Body of pancreas (tissue), 4 donors: Measurements from ENCODE around the gene ANKH. TPM values are rescaled to one million over a fixed set of nuclear protein-coding genes. Genes with fewer than 3 reads are reported as not detected.

Source experiments
- ATAC-seq: fragments of 150-250 bp; one replicate; pipeline ENCODE4 v1.9.1; 2016
- DNase-seq, 4 donors: peaks; one replicate each; pipeline ENCODE4 v3.0.0-alpha.2; 2019
- H3K27ac ChIP-seq, 4 donors: fragments of 200-600 bp; sonication (generic); 1 replicate in 3 of 4; 2 replicates in 1 of 4; pipeline versions ENCODE4 v1.5.1 to v1.6.1; 2016 to 2019; ENCODE audit warnings: mild to moderate bottlenecking in 1 of 4, mixed read lengths in 1 of 4, moderate library complexity in 1 of 4
- H3K27me3 ChIP-seq, 2 donors: fragments of 200-600 bp; sonication (generic); one replicate each; pipeline ENCODE4 v1.6.0; 2016; ENCODE audit warnings: mild to moderate bottlenecking in 1 of 2
- H3K36me3 ChIP-seq, 2 donors: fragments of 200-600 bp; sonication (generic); replicated peaks in 1 of 2; 2 replicates each; pipeline ENCODE4 v1.5.1; 2016; ENCODE audit warnings: low read depth in 2 of 2; ENCODE audit not compliant: insufficient read depth in 1 of 2
- H3K4me1 ChIP-seq: fragments of 200-600 bp; sonication (generic); one replicate; pipeline ENCODE4 v1.6.0; 2016
- H3K4me3 ChIP-seq, 2 donors: fragments of 200-600 bp; sonication (generic); 1 replicate in 1 of 2; 2 replicates in 1 of 2; pipeline ENCODE4 v1.5.1; 2016 to 2019
- H3K9me3 ChIP-seq, 3 donors: fragments of 200-600 bp; sonication (generic); 1 replicate in 2 of 3; 2 replicates in 1 of 3; pipeline ENCODE4 v1.5.1; 2016
- POLR2A ChIP-seq, 3 donors: fragments of 450-650 bp; IDR thresholded peaks; one replicate each; pipeline ENCODE4 v1.6.1; 2016; ENCODE audit warnings: antibody characterized with exemption in 3 of 3, mild to moderate bottlenecking in 2 of 3
- WGBS, 2 donors: methylation state at CpG; one replicate each; pipeline ENCODE4 v1.1.5; 2017; 5-methylcytosine and 5-hydroxymethylcytosine counted together
- intact Hi-C: fragments of 100-400 bp; cut with DNase I; formaldehyde crosslinking; loops from one replicate; pipeline ENCODE4 v1.15.1; 2023
- total RNA-seq, 2 donors: library from RNA; depleted of rRNA; stranded (reverse); fragments of >200 nt; gene quantifications; one replicate each; pipeline ENCODE4 v1.1.0, GENCODE V29; 2016
- TF ChIP-seq, protein P1 (sequence below), 7 experiments: fragments of 450-650 bp in 4 of 7; fragments of 200-600 bp in 3 of 7; sonication (generic) in 3 of 7; IDR thresholded peaks; one replicate each; pipeline ENCODE4 v1.5.1; 2016 to 2019; ENCODE audit warnings: antibody characterized with exemption in 7 of 7

The ANKH gene
- total RNA-seq, 2 donors from 2014 or later = 19.1 to 20.5 TPM

- Histone ChIP-seq H3K27ac (no peak overlapping the region), H3K27me3 (no peaks in the 10 kb centered on the region), H3K36me3 (no peaks in the 10 kb centered on the region), H3K4me3 (no peak overlapping the region), H3K4me1 (peaks cover 59% of the 10 kb centered on the region), H3K9me3 (no peaks in the 10 kb centered on the region)
- intact Hi-C loops = no loop called here
- DNase-seq = no peak
- no peak for TF ChIP-seq POLR2A (IDR thresholded peaks at IDR 0.05)
- TF ChIP-seq, protein P1, sequence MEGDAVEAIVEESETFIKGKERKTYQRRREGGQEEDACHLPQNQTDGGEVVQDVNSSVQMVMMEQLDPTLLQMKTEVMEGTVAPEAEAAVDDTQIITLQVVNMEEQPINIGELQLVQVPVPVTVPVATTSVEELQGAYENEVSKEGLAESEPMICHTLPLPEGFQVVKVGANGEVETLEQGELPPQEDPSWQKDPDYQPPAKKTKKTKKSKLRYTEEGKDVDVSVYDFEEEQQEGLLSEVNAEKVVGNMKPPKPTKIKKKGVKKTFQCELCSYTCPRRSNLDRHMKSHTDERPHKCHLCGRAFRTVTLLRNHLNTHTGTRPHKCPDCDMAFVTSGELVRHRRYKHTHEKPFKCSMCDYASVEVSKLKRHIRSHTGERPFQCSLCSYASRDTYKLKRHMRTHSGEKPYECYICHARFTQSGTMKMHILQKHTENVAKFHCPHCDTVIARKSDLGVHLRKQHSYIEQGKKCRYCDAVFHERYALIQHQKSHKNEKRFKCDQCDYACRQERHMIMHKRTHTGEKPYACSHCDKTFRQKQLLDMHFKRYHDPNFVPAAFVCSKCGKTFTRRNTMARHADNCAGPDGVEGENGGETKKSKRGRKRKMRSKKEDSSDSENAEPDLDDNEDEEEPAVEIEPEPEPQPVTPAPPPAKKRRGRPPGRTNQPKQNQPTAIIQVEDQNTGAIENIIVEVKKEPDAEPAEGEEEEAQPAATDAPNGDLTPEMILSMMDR (IDR thresholded peaks at IDR 0.05) = no peak
- 70 to 100% methylated on average over 1 of the region's 1 CpG for WGBS, 2 donors
- ATAC-seq = no peak
These were observed 203.8 kb downstream of the ANKH start for GRCh38 chr5:14667770-14668169.

- H3K27ac ChIP-seq = no peak overlapping the region
- TF ChIP-seq POLR2A (IDR thresholded peaks at IDR 0.05) = no peak
- TF ChIP-seq, protein P1 (IDR thresholded peaks at IDR 0.05) = no peak
- intact Hi-C loops = no loop called here
- no peak overlapping the region for H3K4me3 ChIP-seq
- no peak for DNase-seq
- H3K27me3 ChIP-seq = no peaks in the 10 kb centered on the region
- H3K9me3 ChIP-seq = no peaks in the 10 kb centered on the region
- H3K4me1 ChIP-seq = peaks cover 54% of the 10 kb centered on the region
- WGBS, 2 donors = 81 to 82% methylated on average over 8 of the region's 8 CpGs
- no peaks in the 10 kb centered on the region for H3K36me3 ChIP-seq
- ATAC-seq = no peak
These were observed 204.3 kb downstream of the ANKH start for GRCh38 chr5:14667290-14667689.

DNA sequence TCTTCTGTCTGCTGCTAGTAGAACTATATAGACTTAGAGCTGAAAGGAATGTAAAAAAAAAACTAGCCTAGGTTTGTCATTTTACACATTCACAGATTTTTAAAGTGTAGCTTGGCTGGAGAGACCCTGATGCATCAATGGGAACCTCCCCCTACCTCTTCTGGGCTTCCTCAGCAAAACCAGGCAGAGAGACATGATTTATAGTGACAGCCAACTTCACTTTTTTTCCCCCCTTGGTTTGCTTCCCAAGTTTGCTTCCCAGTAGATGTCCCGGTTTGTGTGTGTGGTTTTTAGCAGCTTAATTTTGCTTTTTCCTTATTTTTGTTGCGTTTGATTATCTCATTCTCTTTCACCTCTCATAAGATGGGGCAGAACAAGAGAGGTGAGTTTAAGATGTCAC lies 205.2 kb downstream of the ANKH start:
- DNase-seq = no peak
- intact Hi-C loops = no loop called here
- H3K27ac ChIP-seq = no peak overlapping the region
- H3K9me3 ChIP-seq = no peaks in the 10 kb centered on the region
- peaks cover 45% of the 10 kb centered on the region for H3K4me1 ChIP-seq
- no peak overlapping the region for H3K4me3 ChIP-seq
- 38 to 42% methylated on average over 2 of the region's 2 CpGs for WGBS, 2 donors
- no peaks in the 10 kb centered on the region for H3K27me3 ChIP-seq
- ATAC-seq = no peak
- no peak for TF ChIP-seq POLR2A (IDR thresholded peaks at IDR 0.05)
- TF ChIP-seq, protein P1 (IDR thresholded peaks at IDR 0.05) = no peak
- H3K36me3 ChIP-seq = no peaks in the 10 kb centered on the region

DNA sequence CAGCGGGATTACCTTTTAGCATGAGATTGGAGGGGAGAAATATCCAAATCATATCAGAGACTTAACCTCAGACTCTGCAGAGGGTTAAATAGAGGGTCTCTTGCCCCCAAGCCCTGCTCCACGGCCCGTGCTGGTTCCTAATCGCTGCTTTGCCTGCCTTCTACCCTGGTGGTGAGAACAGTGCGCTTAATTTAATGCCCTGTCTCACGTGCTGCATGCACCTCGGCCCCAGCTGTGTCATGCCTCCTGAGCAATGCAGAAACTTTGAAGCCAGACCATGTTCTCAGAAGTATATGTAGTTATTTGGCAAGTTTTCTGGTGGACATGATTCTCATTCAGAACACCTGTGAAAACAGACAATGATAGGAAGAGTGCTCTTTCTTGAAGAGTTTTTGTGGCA lies 205.6 kb downstream of the ANKH start:
- WGBS, 2 donors = 6 to 13% methylated on average over 7 of the region's 7 CpGs
- no peaks in the 10 kb centered on the region for H3K36me3 ChIP-seq
- no peak overlapping the region for H3K27ac ChIP-seq
- ATAC-seq (no peak), DNase-seq (peak; percentile 24 to 48 (median 31))
- no peak overlapping the region for H3K4me3 ChIP-seq
- TF ChIP-seq, protein P1 (IDR thresholded peaks at IDR 0.05) = peak in 5 of 7 experiments; percentile 12 to 32 (median 19)
- TF ChIP-seq POLR2A (IDR thresholded peaks at IDR 0.05) = no peak
- no peaks in the 10 kb centered on the region for H3K27me3 ChIP-seq
- intact Hi-C loops = no loop called here
- H3K9me3 ChIP-seq = no peaks in the 10 kb centered on the region
- H3K4me1 ChIP-seq = peaks cover 41% of the 10 kb centered on the region

- ATAC-seq (peak; percentile 38), DNase-seq (peak; percentile 52 to 73 (median 60))
- 0 to 1% methylated on average over 16 to 21 of the region's 21 CpGs for WGBS, 2 donors
- Histone ChIP-seq H3K4me1 (peaks cover 36% of the 10 kb centered on the region), H3K36me3 (no peaks in the 10 kb centered on the region), H3K27ac (peak overlapping the region; percentile 85 to 95 (median 92)), H3K27me3 (no peaks in the 10 kb centered on the region), H3K9me3 (no peaks in the 10 kb centered on the region), H3K4me3 (peak overlapping the region; percentile 38 to 58)
- TF ChIP-seq POLR2A (IDR thresholded peaks at IDR 0.05) = no peak
- TF ChIP-seq, protein P1 (IDR thresholded peaks at IDR 0.05) = peak in 1 of 7 experiments; percentile 8
- intact Hi-C loops = no loop called here
These were observed 206.3 kb downstream of the ANKH start for GRCh38 chr5:14665101-14665822.
